ENCODE data around the gene STC2.

DNA sequence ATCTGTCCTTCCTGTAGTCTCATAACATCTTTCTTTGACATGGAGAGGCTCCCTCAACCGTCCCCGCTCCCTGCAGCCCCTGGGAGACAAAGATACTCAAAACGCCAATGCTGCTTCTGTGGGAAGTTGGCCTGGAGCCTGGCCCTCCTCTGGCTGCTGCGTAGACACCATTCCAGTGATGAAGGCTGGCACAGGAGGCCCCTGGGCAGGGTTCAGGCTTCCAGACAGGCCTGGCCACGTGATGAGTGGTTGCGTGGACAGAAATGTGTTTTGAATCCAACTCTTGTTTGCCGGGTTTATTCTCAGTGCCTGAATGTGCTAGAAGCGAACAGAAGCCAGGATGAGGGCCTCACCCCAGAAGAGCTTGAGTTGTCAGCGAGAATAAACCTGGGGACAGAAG lies 50.0 kb downstream of the STC2 start:
- TF ChIP-seq YY1 (IDR thresholded peaks at IDR 0.05; ENCODE audit: insufficient read depth, insufficient read length) (no peak), SUZ12 (IDR thresholded peaks at IDR 0.05; ENCODE audit: extremely low read depth, insufficient read depth, insufficient read length) (no peak)
